Erythroblast (primary cell): Measurements from ENCODE around the gene THEM4.

Source experiments
- GATA1 ChIP-seq: IDR thresholded peaks from 2 replicates; pipeline ENCODE4 v1.6.1; 2011; ENCODE audit warnings: low read depth, mild to moderate bottlenecking, control low read depth, low read length, moderate library complexity
- POLR2A ChIP-seq: IDR thresholded peaks from 2 replicates; pipeline ENCODE4 v1.6.1; 2011; ENCODE audit warnings: mild to moderate bottlenecking, low read length

DNA sequence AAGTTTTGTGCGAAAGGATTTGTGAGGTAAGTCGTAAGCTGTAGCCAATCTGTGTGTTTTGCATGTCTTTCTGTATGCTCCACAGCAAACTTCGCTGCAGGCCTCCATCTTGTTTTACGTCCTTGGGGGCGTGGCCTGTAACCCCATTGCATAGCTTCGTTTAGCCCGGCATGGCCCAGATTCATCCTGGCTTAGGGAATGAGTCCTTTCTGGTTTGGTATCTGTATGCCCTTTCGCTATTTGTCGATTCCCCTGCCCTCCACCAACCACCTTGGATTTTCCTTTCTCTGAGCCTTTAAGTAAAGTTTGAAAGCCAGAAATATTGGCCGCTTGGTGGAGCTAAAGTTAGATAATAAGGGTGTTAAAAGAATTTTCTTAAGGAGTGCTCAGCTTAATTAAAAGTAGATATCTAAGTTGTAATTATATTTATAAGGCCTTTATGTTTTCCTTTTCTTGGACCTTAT lies 1.1 kb downstream of the THEM4 start:
- no peak for TF ChIP-seq POLR2A
- TF ChIP-seq GATA1, result no peak
